Activated gamma-delta T cell treated with anti-CD3 and anti-CD28 coated beads, Interleukin-2, amount 50 U/mL, for 16 hours (primary cell): ENCODE measurements around the gene SARNP.
"Not testable (repeated sequence)": the region's sequence is repeated elsewhere in the genome, so short reads cannot be mapped to it uniquely, and the experiment has no call there.

Experiments
- DNase-seq: peaks from one replicate; pipeline ENCODE4 v3.0.0-alpha.2; 2020; ENCODE audit warnings: low read depth

The SARNP gene, protein sequence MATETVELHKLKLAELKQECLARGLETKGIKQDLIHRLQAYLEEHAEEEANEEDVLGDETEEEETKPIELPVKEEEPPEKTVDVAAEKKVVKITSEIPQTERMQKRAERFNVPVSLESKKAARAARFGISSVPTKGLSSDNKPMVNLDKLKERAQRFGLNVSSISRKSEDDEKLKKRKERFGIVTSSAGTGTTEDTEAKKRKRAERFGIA

DNA sequence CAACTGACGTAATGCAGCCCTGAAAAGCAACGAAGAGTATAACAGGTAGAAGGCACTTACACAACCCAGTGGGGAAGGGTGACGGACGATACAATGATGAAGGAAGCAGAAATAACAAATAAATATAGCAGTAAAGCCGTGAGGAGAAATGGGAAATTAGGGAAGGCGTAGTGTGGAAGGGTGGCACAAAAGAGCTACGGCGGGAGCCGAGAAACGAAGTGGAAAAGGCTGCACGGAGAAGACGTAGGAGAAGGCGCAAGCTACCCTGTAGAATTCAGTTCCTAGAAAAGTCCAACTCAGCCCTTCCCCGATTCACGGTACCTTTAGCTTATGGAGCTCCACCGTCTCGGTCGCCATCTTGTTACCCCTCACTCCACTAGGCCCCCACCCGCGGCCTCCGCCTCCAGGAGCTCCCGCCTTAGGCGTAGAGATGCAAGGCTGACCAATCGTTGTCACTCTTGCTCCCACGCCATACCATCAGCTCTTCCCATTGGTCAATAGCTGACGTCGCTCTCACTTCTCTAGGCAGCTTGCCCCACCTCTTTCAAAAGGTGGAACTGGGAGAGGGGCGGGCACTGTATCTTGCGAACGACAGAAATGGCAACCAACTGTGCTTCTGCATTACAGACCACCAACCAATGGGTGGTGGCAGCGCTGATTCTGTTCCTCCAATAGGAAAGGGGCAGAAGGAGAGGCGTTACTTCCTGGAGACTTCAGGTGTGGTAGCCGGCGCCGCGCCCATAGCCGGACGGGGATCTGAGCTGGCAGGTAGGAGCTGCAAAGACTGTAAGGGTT, at the start of gene SARNP, which contains the start of gene ORMDL2:
SARNP (minus strand) TSS at position 380 of the 795 bp plus-strand sequence; CDS start at position 357, 23 bp downstream.
ORMDL2 (plus strand) TSS at position 697 of the 795 bp plus-strand sequence. CDS start 959 bp downstream, outside the sequence.
- DNase-seq: peak; percentile 94

DNA sequence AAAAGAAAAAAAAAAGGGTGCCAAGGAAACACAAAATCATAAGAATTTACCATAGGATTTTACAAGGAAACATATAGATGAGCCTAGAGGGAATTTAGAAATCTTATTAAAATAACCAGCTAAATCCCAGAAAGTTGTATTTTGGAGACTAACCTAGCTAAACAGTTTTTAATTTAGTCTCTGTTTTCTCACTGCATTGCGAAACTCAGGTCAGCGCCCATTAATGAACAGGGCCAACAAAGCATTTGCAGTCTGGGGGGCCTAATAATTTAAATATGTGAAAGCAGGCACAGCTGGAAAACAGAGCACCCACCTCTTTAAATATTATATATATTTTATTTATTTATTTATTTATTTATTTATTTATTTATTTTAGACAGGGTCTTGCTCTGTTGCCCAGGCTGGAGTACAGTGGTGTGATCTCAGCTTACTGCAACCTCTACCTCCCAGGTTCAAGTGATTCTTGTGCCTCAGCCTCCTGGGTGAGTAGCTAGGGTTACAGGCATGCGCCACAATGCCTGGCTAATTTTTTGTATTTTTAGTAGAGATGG, 49.0 kb upstream of the SARNP start:
- not testable (repeated sequence) for DNase-seq

DNA sequence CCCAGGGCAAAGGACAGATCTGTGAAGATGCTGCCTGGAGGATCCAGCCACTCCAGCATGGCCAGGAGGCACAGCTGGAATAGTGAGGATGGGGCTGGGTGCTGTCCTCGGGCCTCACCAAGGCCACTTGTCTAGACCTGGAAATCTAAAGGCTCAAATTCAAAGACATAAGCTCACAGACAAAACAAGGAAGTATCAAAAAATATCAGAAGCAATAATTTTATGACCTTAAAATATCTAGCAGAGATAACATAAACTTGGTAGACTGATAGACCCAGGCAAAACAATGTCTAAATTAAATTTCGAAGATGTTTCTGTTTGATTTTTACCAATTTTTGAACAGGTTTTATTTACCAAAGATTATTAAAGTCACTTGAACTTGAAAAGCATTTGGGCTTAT, 47.8 kb upstream of the SARNP start:
- no peak for DNase-seq

DNA sequence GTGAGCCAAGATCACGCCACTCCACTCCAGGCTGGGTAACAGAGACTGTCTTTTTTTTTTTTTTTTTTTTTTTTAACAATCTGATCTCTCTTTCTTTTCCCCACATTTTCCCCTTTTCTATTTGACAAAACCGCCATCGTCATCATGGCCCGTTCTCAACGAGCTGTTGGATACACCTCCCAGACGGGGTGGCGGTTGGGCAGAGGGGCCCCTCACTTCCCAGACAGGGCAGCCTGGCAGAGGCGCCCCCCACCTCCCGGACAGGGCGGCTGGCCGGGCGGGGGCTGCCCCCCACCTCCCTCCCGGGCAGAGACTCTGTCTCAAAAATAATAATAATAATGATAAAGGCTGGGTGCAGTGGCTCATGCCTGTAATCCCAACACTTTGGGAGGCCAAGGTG, 45.4 kb upstream of the SARNP start:
- DNase-seq: not testable (repeated sequence)

DNA sequence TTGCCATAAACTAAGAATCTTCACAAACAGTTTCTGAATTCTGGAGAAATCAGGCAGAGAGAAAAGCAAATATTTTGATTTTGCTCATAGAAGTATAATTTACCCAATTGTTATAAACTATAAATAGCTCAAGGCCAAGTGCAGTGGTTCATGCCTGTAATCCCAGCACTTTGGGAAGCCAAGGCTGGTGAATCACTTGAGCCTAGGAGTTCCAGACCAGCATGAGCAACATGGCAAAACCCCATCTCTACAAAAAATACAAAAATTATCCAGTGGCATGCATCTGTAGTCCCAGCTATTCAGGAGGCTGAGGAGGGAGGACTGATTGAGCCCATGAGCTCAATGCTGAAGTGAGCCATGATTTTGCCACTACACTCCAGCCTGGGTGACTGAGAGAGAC, 44.8 kb upstream of the SARNP start:
- DNase-seq: no peak

DNA sequence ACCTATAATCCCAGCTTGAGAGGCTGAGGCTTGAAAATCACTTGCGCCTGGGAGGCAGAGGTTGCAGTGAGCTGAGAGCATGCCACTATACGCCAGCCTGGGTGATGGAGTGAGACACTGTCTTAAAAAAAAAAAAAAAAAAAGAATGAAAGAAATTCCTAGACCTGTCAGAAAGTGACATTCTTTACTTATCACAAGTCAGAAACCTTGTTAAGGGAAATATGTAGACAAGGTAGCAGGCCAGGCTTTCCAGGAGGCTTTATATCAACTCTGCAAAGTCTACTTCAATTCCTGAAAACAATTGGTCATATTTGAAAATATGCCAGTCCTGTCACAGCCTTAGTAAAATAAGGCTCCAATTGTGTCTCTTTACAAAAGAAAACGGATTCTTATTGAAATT, 44.3 kb upstream of the SARNP start:
- no peak for DNase-seq

DNA sequence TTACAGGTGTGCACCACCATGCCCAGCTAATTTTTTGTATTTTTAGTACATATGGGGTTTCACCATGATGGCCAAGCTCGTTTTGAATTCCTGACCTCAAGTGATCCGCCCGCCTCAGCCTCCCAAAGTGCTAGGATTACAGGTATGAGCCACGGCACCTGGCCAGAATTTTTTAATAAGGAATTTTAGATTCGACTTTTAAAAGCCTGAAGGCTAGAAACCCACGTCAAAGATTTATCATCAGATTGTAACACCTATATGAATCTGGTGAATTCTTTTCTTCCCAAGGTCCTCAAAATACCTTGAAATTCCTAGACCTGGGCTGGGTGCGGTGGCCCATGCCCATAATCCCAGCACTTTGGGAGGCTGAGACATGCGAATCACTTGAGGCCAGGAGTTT, 43.9 kb upstream of the SARNP start:
- DNase-seq: no peak

DNA sequence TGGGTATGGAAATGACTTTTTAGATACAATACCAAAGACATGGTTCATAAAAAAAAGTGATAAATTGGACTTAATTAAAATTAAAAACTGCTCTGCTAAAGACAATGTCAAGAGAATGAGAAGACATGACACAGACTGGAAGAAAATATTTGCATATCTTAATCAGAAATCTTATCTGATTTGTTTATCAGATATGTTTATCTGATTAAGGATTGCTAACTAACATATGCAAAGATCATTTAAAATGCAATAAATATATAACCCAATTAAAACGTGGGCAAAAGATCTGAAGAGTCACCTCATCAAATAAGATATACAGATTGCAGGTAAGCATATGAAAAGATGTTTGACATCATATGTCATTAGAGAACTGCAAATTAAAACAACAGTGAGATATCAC, 35.2 kb upstream of the SARNP start:
- DNase-seq: no peak

DNA sequence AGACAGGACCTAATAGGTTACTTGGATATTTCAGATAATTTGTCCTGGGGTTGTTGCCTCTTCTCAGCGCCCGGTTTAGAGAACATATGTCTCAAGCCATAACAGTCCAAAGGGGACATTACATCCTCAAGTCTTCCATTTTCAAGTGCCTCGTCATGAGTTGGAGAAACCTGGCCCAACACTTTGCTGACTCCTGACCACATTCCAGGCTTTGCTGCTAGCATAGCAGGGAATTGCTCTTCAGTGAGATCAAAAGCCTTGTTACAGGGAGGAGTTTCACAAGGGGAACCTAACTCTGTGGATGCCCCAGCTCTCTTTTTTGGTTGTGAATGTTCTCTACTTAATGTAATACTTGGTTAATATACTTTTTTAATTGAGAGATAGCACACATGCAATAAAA, 33.4 kb upstream of the SARNP start:
- DNase-seq: no peak

DNA sequence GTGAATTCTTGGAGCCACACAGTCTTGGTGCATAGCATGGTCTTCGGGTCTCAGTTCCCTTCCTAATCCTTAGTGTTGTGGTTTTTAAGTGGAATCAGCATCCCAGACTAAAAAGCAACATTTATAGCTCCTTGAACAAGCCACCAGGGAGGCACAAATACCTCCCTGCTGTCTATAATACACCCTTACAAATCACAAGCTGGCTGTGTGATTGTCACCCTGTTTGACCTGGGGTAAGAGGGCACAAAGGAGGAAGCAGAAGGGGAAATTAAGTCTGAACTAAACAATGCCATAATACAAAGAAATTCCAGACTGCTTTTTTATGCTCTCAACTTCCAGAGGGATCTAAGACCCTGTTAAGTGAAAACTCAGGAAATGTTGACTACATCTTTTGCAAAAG, 32.9 kb upstream of the SARNP start:
- DNase-seq: no peak

DNA sequence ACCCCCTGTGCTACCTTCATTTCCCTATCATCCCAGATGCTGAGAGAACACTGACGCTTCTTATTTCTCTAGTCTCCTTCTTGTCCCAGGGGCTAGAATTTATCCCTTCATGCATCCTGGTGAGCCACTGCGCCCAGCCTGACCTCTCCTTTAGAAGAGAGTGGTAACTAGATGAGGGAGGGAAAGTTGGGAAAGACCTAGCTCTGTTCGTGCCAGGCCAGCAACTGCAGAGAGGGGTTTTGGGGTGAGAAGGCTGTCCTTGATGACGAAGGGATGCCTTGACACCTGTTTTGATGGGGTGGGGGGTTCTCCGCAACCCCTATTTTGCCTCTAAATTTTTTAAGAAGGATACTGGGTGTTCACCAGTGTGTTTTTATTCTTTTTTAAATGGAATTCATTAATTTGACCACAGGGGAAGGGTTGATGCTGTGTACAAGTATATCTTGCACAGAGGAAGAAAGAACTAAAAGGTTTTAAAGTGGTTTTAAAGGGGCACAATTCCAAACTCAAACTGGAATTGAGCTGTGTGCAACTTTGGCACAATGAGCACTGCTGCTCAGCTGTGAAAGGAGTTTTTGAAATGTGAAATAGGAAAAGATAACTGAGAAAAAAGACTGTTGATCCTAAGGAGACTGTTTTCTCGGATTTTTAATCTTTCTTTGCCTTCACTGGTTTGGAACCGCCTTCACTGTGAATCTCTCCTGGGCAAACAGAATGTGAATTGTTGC, 32.3 kb upstream of the SARNP start:
- DNase-seq: no peak

DNA sequence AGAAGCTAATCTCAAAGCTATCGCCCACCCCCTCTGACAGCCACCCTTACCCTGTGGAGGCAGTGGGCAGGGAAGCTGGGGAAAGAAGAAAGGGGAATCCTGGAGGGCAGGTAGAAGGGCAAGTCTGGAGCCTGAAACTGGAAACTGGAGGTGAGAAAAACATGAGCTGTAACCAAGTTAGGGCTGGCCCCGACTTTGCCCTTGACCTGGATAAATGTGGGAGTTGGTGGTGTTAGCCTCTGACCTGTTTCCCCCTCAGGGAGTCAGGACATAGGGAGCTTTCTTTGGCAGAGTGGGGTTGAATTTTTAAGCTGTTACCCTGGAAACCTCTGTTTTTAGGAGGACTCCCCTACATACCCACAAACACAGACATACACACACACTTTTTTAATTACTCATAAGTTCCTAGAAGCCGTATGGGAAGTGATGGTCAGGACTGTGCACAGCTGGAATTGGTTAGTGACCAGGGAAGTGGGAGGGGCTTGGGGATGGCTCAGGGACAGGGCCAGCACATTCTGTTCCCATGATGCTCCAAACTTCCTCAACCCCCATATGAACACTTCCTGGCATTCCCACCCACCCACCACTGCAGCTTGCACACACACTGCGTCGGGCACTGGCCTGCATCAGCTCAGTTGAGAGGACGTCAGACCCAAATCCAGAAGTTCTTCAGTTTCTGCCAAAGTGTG, 30.2 kb upstream of the SARNP start:
- DNase-seq: no peak

DNA sequence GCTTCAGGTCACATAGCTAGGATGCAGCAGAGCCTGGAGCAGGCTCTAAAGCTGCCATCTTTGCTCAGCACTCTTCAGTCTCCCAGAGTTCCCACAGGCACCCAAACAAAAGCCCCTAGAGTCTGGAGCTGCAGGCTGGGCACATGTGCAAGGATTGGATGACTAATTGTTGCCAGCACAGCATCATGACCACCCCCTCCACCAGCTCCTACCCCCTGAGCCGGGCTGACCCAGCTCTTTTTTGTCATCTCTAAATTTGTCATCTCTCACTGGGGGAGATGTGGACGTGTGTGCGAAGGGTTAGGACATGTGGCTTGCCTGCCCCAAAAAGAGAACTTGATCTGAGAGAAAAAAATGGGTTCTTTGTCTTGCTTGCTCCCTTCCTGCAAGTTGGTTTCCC, 29.5 kb upstream of the SARNP start:
- no peak for DNase-seq

DNA sequence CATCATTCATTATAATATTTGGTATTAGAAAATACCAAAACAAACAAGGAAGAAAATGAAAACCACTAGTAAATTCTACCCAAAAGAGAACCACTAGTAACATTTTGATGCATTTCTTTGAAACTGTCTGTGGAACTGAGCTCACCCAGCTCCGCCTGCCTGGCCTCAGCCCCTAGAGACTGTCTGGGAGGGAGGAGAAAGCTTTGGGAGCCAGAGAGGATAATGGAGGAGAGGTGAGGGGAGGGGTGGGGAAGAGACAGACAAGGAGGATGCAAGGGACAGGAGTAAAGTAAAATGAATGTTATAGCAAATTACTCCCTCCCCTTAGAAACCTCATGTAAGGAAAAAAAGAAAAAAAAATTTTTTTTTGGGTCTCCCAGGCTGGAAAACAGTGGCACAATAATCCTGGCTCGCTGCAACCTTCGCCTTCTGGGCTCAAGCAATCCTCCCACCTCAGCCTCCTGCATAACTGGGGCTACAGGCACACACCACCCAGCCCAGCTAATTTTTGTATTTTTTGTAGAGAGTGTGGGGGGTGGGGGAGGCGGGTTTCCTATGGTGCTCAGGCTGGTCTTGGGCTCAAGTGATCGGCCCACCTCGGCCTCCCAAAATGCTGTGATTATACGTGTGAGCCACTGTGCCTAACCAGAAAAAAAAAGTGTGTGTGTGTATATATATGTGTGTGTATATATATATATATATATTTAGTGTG, 28.4 kb upstream of the SARNP start:
- no peak for DNase-seq

DNA sequence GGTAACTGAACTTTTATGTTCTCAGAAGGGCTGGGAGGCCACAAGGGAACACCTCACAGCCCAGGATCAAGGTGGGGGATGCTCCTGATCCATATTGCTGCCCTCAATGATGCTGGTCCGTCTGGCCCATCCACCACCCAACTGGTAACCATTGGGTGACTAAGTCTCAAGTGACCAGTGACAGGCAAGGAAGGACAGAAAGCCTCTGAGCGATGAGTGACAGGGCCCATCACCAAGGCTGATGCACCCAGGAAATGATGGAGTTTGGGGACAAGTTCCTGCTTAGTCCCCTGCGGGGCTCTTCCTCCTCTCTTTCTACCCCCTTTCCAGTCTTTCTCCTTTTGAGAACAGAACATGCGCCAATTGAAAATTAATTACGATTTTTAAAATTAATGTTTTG, 27.8 kb upstream of the SARNP start:
- DNase-seq: no peak

DNA sequence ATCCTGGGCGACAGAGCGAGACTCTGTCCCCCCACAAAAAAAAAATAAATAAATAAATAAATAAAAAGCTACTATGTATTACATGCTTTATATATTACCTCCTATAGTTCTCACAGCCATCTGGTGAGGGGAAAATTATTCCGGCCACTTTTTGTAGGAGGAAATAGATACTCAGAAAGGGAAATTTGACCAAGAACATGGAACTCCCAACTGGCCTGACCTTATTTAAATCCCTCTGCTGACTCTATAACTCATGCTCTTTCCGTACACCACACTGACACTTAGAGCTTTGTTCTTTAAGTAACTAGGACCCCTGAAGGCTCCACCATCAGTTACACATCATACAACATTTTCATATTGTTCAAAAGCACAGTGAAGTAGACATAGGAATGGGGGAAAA, 27.4 kb upstream of the SARNP start:
- DNase-seq: no peak

DNA sequence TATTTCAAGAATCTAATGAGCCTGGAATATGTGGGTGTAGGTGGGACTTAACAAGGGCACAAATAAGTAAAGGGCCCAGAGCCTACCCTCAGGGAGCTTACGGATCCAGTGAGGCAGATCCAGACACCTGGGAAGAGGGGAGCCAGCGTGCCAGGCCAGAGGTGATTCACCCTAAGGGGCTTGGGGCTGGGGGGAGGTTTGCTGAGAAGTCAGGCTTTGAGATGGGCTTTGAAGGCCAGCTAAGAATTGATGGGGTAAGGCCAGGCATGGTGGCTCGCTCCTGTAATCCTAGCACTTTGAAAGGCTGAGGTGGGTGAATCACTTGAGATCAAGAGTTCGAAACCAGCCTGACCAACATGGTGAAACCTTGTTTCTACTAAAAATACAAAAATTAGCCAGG, 25.9 kb upstream of the SARNP start:
- DNase-seq: no peak

DNA sequence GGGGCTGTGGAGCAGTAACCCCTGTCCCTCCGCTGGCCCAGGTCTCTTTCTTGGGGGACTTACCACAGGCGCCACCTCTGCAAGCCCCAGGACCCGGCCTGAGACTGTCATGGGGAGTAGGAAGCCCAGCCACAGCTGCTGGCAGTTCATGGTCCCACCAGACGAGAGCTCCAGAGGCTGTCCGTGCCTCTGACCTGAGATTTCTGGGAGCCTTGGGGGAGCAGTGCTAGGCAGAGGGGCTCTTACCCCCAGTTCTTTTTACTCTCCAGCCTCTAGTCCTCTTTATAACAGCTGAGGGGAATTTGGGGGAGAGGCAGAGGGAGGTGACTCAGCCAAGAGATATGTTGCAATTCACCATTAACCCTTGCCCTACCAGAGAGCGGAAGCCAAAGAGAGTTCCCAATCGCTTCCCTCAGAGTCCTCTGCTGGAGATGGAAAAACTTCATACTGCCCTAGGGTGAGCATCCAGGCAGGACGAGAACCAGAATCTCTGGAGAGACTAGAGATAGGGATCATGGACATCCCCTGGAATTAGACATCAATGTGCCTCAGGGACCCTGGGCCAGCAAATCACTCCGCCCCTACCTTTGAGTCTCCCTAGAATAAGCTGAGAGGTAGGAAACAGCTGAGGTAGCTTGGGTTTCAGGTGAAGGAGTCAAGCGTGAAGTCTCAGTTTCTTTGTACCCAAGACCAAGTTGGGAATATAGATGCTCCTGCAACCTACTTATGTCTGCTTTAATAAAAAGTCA, 25.3 kb upstream of the SARNP start, which contains the start of gene MMP19:
MMP19 (minus strand) TSS at position 256 of the 749 bp plus-strand sequence; CDS start at position 150, 106 bp downstream.
- no peak for DNase-seq

DNA sequence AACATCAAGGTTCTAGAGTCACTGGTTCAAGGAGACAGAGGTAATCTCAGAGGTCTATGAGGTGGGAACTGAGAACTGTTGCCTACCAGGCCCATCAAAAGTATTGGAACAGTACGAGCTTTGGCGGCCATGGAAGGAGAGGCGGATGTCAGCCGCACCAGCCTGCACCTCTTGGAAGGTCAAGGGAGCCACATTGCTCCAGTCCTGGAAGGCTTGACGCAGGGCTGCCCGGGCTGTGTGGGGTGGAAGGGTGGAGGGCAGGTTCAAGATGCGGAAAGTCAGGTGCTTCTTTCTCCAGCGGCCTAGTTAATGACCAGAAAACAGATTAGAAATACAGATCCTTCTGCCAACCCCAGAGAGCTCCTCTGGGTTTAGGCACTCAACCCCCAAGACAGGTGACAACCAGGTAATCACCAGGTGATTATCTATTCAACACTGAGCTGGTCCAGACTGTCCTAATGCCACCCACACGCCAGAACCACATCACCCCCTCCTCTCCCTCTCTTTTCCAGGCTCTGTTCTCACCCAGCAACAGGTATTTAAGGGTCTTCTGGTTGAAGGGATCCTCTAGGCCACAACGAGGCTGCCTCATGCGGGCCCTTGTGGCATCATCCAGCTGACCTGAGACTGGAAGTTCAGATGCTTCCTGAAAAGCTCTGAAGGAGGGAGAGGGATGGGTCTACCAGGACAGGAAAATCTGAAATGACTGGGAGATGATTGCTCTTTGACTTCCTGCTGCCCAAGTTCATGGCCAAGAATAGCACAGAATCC, 23.2 kb upstream of the SARNP start:
- no peak for DNase-seq
